OCI-LY7 (cell line): ENCODE results near the gene FMN2.

Source experiments
- EZH2phosphoT487 ChIP-seq: fragments of 200-600 bp; sonication (generic); IDR thresholded peaks from 2 replicates; pipeline ENCODE4 v1.6.1; 2018; ENCODE audit warnings: low read depth, borderline replicate concordance, mild to moderate bottlenecking, mixed run types, antibody characterized with exemption, low read length, moderate library complexity, mixed read lengths
- TF ChIP-seq, protein P1 (sequence below): fragments of 200-600 bp; sonication (generic); conservative IDR thresholded peaks from 2 replicates; pipeline ENCODE4 v1.5.1; 2014; ENCODE audit warnings: mild to moderate bottlenecking, antibody characterized with exemption, low read length, moderate library complexity, mixed read lengths

DNA sequence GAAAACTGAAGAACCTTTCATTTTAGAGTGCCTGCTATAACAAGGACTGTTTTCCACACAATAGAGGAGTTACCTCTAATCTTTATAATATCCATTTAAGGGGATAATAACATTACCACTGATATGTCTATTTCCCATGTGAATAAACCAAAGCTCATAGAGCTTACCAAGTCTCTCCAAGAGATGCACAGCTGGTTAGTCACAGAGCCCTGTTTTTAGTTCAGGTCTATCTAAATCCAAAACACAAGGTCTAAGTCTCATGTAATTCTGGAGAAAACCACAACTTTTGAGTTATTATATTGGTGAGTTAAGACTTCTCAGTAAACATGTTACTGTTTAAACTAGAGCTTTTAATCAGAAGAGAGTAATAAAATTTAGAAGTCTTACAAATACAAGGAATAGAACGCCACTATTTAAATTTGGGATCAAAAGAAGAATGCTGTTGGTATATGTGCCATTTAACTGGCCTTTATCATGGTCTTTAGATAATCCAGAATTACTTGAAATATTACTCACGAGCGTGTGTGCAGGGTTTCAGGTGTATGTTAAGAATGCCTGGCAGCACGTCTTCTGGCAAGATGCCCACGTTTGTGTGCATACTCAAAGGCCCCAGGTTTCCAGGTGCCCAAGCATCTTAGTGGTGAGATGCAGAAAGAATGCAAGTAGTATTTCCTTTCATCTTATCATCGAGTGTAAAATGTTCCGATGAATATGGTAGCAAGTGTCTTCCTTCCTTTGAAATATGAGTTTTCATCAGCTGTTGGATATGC is 190.6 kb downstream of the FMN2 start:
- TF ChIP-seq, protein P1, sequence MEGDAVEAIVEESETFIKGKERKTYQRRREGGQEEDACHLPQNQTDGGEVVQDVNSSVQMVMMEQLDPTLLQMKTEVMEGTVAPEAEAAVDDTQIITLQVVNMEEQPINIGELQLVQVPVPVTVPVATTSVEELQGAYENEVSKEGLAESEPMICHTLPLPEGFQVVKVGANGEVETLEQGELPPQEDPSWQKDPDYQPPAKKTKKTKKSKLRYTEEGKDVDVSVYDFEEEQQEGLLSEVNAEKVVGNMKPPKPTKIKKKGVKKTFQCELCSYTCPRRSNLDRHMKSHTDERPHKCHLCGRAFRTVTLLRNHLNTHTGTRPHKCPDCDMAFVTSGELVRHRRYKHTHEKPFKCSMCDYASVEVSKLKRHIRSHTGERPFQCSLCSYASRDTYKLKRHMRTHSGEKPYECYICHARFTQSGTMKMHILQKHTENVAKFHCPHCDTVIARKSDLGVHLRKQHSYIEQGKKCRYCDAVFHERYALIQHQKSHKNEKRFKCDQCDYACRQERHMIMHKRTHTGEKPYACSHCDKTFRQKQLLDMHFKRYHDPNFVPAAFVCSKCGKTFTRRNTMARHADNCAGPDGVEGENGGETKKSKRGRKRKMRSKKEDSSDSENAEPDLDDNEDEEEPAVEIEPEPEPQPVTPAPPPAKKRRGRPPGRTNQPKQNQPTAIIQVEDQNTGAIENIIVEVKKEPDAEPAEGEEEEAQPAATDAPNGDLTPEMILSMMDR = no peak
- no peak for TF ChIP-seq EZH2phosphoT487
